GM12874 (cell line): ENCODE measurements around the gene CCNF.

ENCODE experiments used
- CTCF ChIP-seq: IDR thresholded peaks from 2 replicates; pipeline ENCODE4 v1.5.1; 2011; ENCODE audit warnings: low read depth, mild to moderate bottlenecking, control low read depth, low read length, moderate library complexity; ENCODE audit not compliant: insufficient read depth

The CCNF gene

GRCh38 chr16:2443555-2443954 lies 14.3 kb downstream of the CCNF start:
- TF ChIP-seq CTCF, result no peak

- no peak for TF ChIP-seq CTCF
Observed at GRCh38 chr16:2447920-2448583, 18.8 kb downstream of the CCNF start.

- no peak for TF ChIP-seq CTCF
Observed at GRCh38 chr16:2449118-2449517, 19.9 kb downstream of the CCNF start.

- TF ChIP-seq CTCF, result no peak
Observed at GRCh38 chr16:2450535-2450934, 21.3 kb downstream of the CCNF start.

- TF ChIP-seq CTCF, result no peak
Observed at GRCh38 chr16:2450975-2451381, 21.7 kb downstream of the CCNF start.

- no peak for TF ChIP-seq CTCF
Observed at GRCh38 chr16:2451851-2452320, 22.6 kb downstream of the CCNF start.

- TF ChIP-seq CTCF, result no peak
Observed at GRCh38 chr16:2452650-2453049, 23.4 kb downstream of the CCNF start.
